ENCODE results near the gene TRPM6.

Gene TRPM6

GRCh38 chr9:74674077-74674476 lies 213.6 kb downstream of the TRPM6 start:
- no peaks in the 10 kb centered on the region for H3K9me3 ChIP-seq
- DNase-seq: no peak
- no peak overlapping the region for H3K4me3 ChIP-seq (ENCODE audit: low read depth, low read length)
- H3K27me3 ChIP-seq: no peaks in the 10 kb centered on the region
- H3K36me3 ChIP-seq: no peaks in the 10 kb centered on the region
- no peak for TF ChIP-seq CTCF (IDR thresholded peaks at IDR 0.05; ENCODE audit: low read depth, low read length)
- no peaks in the 10 kb centered on the region for H3K4me1 ChIP-seq
